Esophagus squamous epithelium (tissue), 5 donors: Measurements from ENCODE around the gene AKIRIN1. TPM values are rescaled to one million over a fixed set of nuclear protein-coding genes. Genes with fewer than 3 reads are reported as not detected.
"Not testable (repeated sequence)": the region's sequence is repeated elsewhere in the genome, so short reads cannot be mapped to it uniquely, and the experiment has no call there.

Source experiments
- DNase-seq: peaks from one replicate; lab custom pipeline; 2025; lab: John Stamatoyannopoulos, UW
- H3K27ac ChIP-seq, 4 donors: fragments of 200-600 bp; sonication (generic); one replicate each; pipeline ENCODE4 v1.5.1; 2016 to 2019; ENCODE audit warnings: mild to moderate bottlenecking in 1 of 4
- H3K27me3 ChIP-seq, 4 donors: fragments of 200-600 bp; sonication (generic); 1 replicate in 3 of 4; 2 replicates in 1 of 4; pipeline versions ENCODE4 v1.5.1 to v1.6.0; 2017 to 2021; ENCODE audit warnings: antibody characterized with exemption in 1 of 4
- H3K36me3 ChIP-seq, 3 donors: fragments of 200-600 bp; sonication (generic); one replicate each; pipeline ENCODE4 v1.5.1; 2016 to 2019
- H3K4me1 ChIP-seq, 3 donors: fragments of 200-600 bp; sonication (generic); one replicate each; pipeline ENCODE4 v1.5.1; 2017 to 2019
- H3K4me3 ChIP-seq, 4 donors: fragments of 200-600 bp; sonication (generic); 1 replicate in 3 of 4; 2 replicates in 1 of 4; pipeline ENCODE4 v1.5.1; 2016 to 2019; ENCODE audit warnings: mild to moderate bottlenecking in 2 of 4, moderate library complexity in 1 of 4
- H3K9me3 ChIP-seq, 3 donors: fragments of 200-600 bp; sonication (generic); one replicate each; pipeline ENCODE4 v1.5.1; 2016 to 2019
- CTCF ChIP-seq, 6 experiments: fragments of 450-650 bp in 4 of 6; fragments of 200-600 bp in 2 of 6; sonication (generic) in 2 of 6; IDR thresholded peaks; one replicate each; pipeline ENCODE4 v1.5.1; 2016 to 2019; ENCODE audit warnings: antibody characterized with exemption in 6 of 6, mild to moderate bottlenecking in 4 of 6, moderate library complexity in 4 of 6
- POLR2A ChIP-seq, 4 donors: fragments of 450-650 bp; IDR thresholded peaks; one replicate each; pipeline ENCODE4 v1.6.1; 2017; ENCODE audit warnings: antibody characterized with exemption in 4 of 4, mild to moderate bottlenecking in 4 of 4, moderate library complexity in 3 of 4
- WGBS, 2 donors: methylation state at CpG; one replicate each; pipeline ENCODE4 v1.1.5; 2018; 5-methylcytosine and 5-hydroxymethylcytosine counted together
- intact Hi-C: fragments of 100-400 bp; cut with DNase I; formaldehyde crosslinking; loops from one replicate; pipeline ENCODE4 v1.15.0; 2022
- total RNA-seq, 4 donors: library from RNA; depleted of rRNA; stranded (reverse); fragments of >200 nt; gene quantifications; one replicate each; pipeline ENCODE4 v1.1.0, GENCODE V29; 2016
- donor health status: DM: yes; HTN: yes; CAD: no.

AKIRIN1 gene
- total RNA-seq, 4 donors from 2014 or later, result 23.5 to 30.0 (median 27.1) TPM

- DNase-seq, result no peak
- no peaks in the 10 kb centered on the region for H3K27me3 ChIP-seq
- no peak overlapping the region for H3K4me3 ChIP-seq
- 80 to 92% methylated on average over 1 to 2 of the region's 2 CpGs for WGBS, 2 donors
- peaks cover 9 to 100% (median 51%) of the 10 kb centered on the region in 3 donors for H3K36me3 ChIP-seq
- no peak for TF ChIP-seq CTCF (IDR thresholded peaks at IDR 0.05)
- no peak for TF ChIP-seq POLR2A (IDR thresholded peaks at IDR 0.05)
- H3K4me1 ChIP-seq, result peaks cover 8 to 18% (median 14%) of the 10 kb centered on the region in 3 donors
- intact Hi-C loops, result no loop called here
- no peak overlapping the region for H3K27ac ChIP-seq
- no peaks in the 10 kb centered on the region for H3K9me3 ChIP-seq
These were observed 15.2 kb downstream of the AKIRIN1 start for GRCh38 chr1:39006287-39006686.

GRCh38 chr1:39006726-39007645 is 15.9 kb downstream of the AKIRIN1 start:
- no peak overlapping the region for H3K4me3 ChIP-seq
- no peak for DNase-seq
- H3K27ac ChIP-seq, result no peak overlapping the region
- no peak for TF ChIP-seq CTCF (IDR thresholded peaks at IDR 0.05)
- no peak for TF ChIP-seq POLR2A (IDR thresholded peaks at IDR 0.05)
- intact Hi-C loops, result no loop called here
- H3K4me1 ChIP-seq, result peaks cover 7 to 13% (median 8%) of the 10 kb centered on the region in 3 donors
- no peaks in the 10 kb centered on the region for H3K9me3 ChIP-seq
- WGBS, 2 donors, result 88 to 92% methylated on average over 13 of the region's 13 CpGs
- peaks cover 9 to 100% (median 46%) of the 10 kb centered on the region in 3 donors for H3K36me3 ChIP-seq
- H3K27me3 ChIP-seq, result no peaks in the 10 kb centered on the region

GRCh38 chr1:39014956-39015355 is 23.9 kb downstream of the AKIRIN1 start:
- H3K4me1 ChIP-seq, H3K4me3 ChIP-seq, H3K27ac ChIP-seq, H3K9me3 ChIP-seq, intact Hi-C loops, H3K27me3 ChIP-seq, DNase-seq: not testable (repeated sequence)
- H3K36me3 ChIP-seq, result peaks cover 0 to 47% (median 0%) of the 10 kb centered on the region in 3 donors
- 83 to 85% methylated on average over 5 to 7 of the region's 8 CpGs for WGBS, 2 donors

GRCh38 chr1:39016604-39017171 is 25.6 kb downstream of the AKIRIN1 start:
- WGBS, 2 donors, result 71 to 74% methylated on average over 9 to 10 of the region's 10 CpGs
- no peak for DNase-seq
- TF ChIP-seq CTCF (IDR thresholded peaks at IDR 0.05) (no peak), POLR2A (IDR thresholded peaks at IDR 0.05) (no peak)
- Histone ChIP-seq H3K27ac (no peak overlapping the region), H3K36me3 (peaks cover 0 to 29% (median 0%) of the 10 kb centered on the region in 3 donors), H3K9me3 (no peaks in the 10 kb centered on the region), H3K4me3 (no peak overlapping the region), H3K27me3 (no peaks in the 10 kb centered on the region), H3K4me1 (no peaks in the 10 kb centered on the region)
- intact Hi-C loops, result no loop called here

- peaks cover 0 to 23% (median 0%) of the 10 kb centered on the region in 3 donors for H3K36me3 ChIP-seq
- H3K27me3 ChIP-seq, result no peaks in the 10 kb centered on the region
- WGBS, 2 donors, result 73 to 79% methylated on average over 5 of the region's 5 CpGs
- no peak for DNase-seq
- no peak overlapping the region for H3K27ac ChIP-seq
- TF ChIP-seq POLR2A (IDR thresholded peaks at IDR 0.05), result no peak
- no peak for TF ChIP-seq CTCF (IDR thresholded peaks at IDR 0.05)
- H3K4me1 ChIP-seq, result no peaks in the 10 kb centered on the region
- H3K9me3 ChIP-seq, result no peaks in the 10 kb centered on the region
- intact Hi-C loops, result no loop called here
- H3K4me3 ChIP-seq, result no peak overlapping the region
These were observed 26.2 kb downstream of the AKIRIN1 start for GRCh38 chr1:39017266-39017665.

- H3K27ac ChIP-seq, H3K4me3 ChIP-seq, DNase-seq, H3K4me1 ChIP-seq, H3K9me3 ChIP-seq, H3K36me3 ChIP-seq, H3K27me3 ChIP-seq, intact Hi-C loops: not testable (repeated sequence)
- WGBS, 2 donors, result 39 to 40% methylated on average over 1 of the region's 1 CpG
These were observed 29.4 kb downstream of the AKIRIN1 start for GRCh38 chr1:39020494-39020893.
